Amniotic epithelial cell (primary cell): ENCODE results near the gene KRTAP12-2.
"Not testable (repeated sequence)": the region's sequence is repeated elsewhere in the genome, so short reads cannot be mapped to it uniquely, and the experiment has no call there.

Source experiments
- DNase-seq: peaks from one replicate; pipeline ENCODE4 v3.0.0-alpha.2; 2010; ENCODE audit warnings: low read depth

The KRTAP12-2 gene

DNA sequence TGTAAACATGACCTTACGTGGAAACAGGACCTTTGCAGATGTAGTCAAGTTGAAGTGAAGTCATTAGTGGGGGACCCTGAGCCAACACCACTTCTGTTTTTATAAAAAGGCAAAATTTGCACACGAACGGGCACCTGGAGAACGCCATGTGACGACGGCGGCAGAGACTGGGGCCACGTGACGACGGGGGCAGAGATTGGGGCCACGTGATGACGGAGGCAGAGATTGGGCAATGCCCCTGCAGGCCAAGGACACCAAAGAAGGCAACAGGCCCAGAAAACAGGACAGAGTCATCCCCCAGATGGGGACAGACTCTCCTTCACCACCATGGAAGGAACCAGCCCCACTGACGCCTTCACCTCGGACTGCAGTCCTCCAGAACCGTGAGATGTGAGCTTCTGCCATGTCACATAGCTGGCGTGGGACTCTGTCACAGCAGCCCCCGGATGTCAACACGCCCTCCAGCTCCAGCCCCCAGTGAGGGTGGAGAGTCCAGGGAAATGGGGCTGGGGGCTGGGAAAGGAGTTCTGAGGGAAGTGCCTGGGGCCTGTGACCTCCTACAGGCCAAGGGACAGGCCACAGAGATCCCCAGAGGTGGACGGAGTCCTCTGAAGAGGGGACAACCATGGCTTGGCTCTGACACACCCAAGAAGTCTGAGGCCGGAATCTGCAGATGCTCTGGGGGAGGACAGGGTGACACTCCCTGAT, 16.3 kb downstream of the KRTAP12-2 start:
- DNase-seq, result no peak

GRCh38 chr21:44649521-44650100, 17.1 kb downstream of the KRTAP12-2 start:
- no peak for DNase-seq

GRCh38 chr21:44648557-44649311, 18.0 kb downstream of the KRTAP12-2 start:
- no peak for DNase-seq

DNA sequence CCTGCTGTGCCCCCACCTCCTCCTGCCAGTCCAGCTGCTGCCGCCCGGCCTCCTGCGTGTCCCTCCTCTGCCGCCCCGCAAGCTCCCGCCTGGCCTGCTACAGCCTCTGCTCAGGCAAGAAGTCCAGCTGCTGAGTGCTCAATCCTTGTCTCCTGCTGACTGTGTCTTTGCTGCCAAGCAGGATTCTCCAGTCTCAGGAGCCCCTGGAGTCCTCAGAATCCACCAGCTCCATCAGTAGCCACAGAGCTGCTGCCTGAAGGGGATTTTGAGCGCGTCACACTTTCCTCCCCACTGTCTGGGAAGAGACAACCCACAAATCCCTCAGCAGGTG, 19.5 kb downstream of the KRTAP12-2 start:
- no peak for DNase-seq

DNA sequence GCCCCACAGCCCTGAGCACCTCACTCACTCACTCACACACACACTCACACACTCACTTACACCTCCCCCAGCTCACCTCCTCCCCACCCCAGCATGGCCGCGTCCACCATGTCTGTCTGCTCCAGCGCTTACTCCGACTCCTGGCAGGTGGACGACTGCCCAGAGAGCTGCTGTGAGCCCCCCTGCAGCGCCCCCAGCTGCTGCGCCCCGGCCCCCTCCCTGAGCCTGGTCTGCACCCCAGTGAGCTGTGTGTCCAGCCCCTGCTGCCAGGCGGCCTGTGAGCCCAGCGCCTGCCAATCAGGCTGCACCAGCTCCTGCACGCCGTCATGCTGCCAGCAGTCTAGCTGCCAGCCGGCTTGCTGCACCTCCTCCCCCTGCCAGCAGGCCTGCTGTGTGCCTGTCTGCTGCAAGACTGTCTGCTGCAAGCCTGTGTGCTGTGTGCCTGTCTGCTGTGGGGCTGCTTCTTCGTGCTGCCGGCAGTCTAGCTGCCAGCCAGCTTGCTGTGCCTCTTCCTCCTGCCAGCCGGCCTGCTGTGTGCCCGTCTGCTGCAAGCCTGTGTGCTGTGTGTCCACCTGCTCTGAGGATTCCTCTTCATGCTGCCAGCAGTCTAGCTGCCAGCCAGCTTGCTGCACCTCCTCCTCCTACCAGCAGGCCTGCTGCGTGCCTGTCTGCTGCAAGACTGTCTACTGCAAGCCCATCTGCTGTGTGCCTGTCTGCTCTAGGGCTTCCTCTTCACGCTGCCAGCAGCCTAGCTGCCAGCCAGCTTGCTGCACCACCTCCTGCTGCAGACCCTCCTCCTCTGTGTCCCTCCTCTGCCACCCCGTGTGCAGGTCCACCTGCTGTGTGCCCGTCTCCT, 20.1 kb downstream of the KRTAP12-2 start, which contains the start of gene KRTAP10-11:
TSS of gene KRTAP10-11 (plus strand) at position 49 of the 856 bp plus-strand sequence. CDS start at position 94, 45 bp downstream.
- DNase-seq, result not testable (repeated sequence)

DNA sequence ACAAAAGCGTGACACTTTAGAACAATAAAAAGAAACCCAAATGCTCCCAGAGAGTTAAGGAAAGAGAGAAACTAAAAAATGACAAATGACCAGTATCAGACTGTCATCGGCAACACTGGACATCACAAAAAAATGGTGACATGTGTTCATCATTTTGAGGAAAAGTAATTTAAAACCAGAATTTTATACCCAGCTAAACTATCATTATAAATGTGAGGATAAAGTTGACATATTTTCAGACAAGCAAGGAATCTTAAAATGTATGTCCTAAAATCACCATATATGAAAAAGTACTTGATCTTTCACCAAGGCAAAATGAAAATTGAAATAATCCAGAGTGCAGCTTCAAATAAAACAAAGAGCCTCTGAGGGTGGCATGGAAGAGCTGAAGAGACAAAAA, 21.8 kb downstream of the KRTAP12-2 start:
- DNase-seq, result no peak

DNA sequence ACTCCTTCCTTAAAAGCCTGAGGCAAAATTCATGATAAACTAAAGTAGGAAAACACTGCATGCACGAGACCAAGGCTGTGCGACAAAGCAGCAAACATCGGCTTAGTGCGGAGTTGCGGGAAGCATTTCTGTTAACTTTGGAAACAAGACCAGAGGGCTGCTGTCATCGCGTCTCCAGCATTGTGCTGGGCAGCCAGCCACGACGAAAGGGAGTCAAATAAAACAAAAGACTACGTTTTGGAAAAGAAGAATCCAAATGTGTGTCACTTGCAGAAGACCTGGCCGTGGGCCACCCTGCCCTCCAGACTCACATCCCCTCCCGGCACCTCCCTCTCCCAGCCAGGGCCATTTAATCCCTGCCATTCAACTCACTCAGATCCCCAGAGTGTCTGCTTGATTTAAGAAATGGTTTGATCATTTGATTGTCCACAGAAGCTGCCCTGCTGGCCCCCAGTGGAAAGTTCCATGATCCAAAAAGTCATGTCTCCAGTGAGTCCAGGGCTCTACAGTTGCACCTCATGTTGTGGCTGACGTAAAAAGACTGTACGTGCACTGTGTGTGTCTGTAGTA, 22.9 kb downstream of the KRTAP12-2 start:
- DNase-seq, result no peak

GRCh38 chr21:44640761-44641160, 26.0 kb downstream of the KRTAP12-2 start:
- DNase-seq, result no peak

DNA sequence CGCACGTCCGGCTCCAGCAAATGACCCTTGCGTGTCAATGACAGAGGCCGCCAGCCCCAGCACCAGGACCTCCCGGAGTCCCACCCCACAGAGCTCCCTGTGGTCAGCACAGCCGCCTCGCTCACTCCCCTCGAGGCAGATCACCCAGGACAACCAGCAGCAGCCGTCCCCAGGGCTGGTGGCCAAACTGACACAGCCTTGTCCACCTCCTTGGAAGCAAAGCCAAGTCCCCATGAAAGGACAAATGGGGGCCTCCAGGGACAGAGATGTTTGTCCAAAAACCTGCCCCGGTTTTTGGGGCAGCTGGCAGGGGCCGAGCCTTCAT, 27.4 kb downstream of the KRTAP12-2 start:
- no peak for DNase-seq

- DNase-seq, result not testable (repeated sequence)
Observed at GRCh38 chr21:44638506-44639330, 28.0 kb downstream of the KRTAP12-2 start.

GRCh38 chr21:44637851-44638348, 28.8 kb downstream of the KRTAP12-2 start:
- DNase-seq, result not testable (repeated sequence)

- DNase-seq, result no peak
Observed at GRCh38 chr21:44637018-44637850, 29.5 kb downstream of the KRTAP12-2 start, which contains the start of gene KRTAP10-10. KRTAP10-10 (plus strand) TSS chr21:44637356; CDS start chr21:44637418, 62 bp downstream.

- DNase-seq, result no peak
Observed at GRCh38 chr21:44636209-44637017, 30.3 kb downstream of the KRTAP12-2 start.

DNA sequence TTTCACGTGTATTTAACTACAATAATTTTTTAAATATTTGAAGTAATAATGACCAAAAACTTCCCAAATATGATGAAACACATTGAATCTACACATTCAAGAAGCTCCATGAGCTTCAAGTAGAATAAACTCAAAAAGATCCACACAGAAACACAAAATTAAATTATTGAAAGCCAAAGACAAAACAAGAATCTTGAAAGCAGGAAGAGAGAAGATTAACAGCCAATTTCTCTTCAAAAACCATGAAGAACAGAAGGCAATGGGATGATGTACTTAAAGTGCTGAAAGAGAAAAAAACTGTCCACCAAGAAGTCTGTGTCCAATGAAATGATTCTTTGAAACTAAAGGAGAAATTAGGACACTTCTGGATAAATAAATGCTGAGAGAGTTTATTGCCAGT, 34.7 kb downstream of the KRTAP12-2 start:
- no peak for DNase-seq

DNA sequence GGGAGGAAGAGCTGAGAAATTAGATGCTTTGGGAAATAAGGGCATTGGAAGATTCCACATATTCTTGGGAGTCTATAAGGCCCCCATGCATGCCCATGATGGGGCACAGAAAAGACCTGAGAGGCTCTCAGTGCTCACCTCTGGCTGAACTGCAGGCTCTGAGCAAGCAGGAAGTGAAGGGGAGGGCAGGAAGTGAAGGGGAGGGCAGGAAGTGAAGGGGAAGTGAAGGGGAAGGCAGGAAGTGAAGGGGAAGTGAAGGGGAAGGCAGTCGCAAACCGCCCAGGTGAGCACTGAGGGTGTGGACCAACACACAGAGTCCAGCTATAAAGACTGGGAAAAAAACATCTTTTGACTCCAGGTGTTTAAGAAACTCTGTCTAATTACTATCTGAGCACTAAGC, 36.3 kb downstream of the KRTAP12-2 start:
- DNase-seq, result no peak

DNA sequence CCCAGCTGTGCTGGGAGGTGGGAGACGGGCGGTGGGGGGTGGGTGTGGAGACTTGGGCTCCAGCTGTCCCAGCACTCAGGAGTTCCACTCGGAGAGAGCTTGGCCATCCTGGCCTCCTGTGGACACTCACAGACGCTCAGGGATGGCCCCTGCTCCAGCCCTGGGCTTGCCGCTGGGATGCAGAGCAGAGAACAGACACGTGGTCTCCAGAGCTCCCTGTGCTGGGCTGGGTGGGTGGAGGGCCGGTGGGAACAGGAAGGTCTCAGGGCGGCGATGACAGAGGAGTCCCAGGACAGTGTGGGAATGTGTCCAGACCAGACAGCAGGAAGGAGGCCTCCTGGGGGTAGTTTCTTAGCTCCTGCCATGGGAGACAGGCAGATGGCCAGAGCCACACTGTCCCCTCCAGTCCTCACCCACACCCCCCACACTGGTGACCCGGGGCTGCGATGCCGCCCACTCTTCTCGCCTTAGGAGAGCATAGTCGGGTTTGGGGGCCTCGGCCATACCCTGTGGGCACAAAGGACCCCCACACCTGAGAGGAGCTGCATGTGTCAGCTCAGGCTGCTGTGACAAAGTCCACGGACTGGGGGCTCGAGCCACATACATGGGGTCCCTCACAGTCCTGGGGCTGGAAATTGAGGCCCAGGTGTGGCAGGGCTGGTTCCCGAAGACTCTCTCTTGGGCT, 37.9 kb downstream of the KRTAP12-2 start:
- no peak for DNase-seq

- not testable (repeated sequence) for DNase-seq
Observed at GRCh38 chr21:44627831-44628233, 38.9 kb downstream of the KRTAP12-2 start.

DNA sequence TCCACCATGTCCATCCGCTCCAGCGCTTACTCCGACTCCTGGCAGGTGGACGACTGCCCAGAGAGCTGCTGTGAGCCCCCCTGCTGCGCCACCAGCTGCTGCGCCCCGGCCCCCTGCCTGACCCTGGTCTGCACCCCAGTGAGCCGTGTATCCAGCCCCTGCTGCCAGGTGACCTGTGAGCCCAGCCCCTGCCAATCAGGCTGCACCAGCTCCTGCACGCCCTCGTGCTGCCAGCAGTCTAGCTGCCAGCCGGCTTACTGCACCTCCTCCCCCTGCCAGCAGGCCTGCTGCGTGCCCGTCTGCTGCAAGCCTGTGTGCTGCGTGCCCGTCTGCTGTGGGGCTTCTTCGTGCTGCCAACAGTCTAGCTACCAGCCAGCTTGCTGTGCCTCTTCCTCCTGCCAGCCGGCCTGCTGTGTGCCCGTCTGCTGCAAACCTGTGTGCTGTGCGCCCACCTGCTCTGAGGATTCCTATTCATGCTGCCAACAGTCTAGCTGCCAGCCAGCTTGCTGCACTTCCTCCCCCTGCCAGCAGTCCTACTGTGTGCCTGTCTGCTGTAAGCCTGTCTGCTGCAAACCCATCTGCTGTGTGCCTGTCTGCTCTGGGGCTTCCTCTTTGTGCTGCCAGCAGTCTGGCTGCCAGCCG, 39.4 kb downstream of the KRTAP12-2 start:
- not testable (repeated sequence) for DNase-seq
